Measurements from ENCODE around the gene CPXM2. TPM values are rescaled to one million over a fixed set of nuclear protein-coding genes. Genes with fewer than 3 reads are reported as not detected.

The CPXM2 gene
- total RNA-seq, 1 donor from 2014 or later: 9.7 TPM

GRCh38 chr10:123774132-123774742 lies 117.4 kb downstream of the CPXM2 start:
- ATAC-seq (no peak), DNase-seq (no peak)
- Histone ChIP-seq H3K27ac (no peak overlapping the region), H3K4me1 (no peaks in the 10 kb centered on the region), H3K4me3 (no peak overlapping the region), H3K9me3 (no peaks in the 10 kb centered on the region), H3K36me3 (no peaks in the 10 kb centered on the region), H3K27me3 (no peaks in the 10 kb centered on the region)
- TF ChIP-seq CTCF (IDR thresholded peaks at IDR 0.05): no peak
- intact Hi-C loops (cut with DNase I): no loop called here

GRCh38 chr10:123772645-123773508 lies 118.7 kb downstream of the CPXM2 start:
- Histone ChIP-seq H3K27ac (no peak overlapping the region), H3K27me3 (no peaks in the 10 kb centered on the region), H3K9me3 (no peaks in the 10 kb centered on the region), H3K36me3 (no peaks in the 10 kb centered on the region), H3K4me1 (no peaks in the 10 kb centered on the region), H3K4me3 (no peak overlapping the region)
- intact Hi-C loops (cut with DNase I): no loop called here
- DNase-seq (no peak), ATAC-seq (no peak)
- no peak for TF ChIP-seq CTCF (IDR thresholded peaks at IDR 0.05)

GRCh38 chr10:123771877-123772644 lies 119.5 kb downstream of the CPXM2 start:
- no peak for TF ChIP-seq CTCF (IDR thresholded peaks at IDR 0.05)
- Histone ChIP-seq H3K9me3 (no peaks in the 10 kb centered on the region), H3K4me1 (no peaks in the 10 kb centered on the region), H3K36me3 (no peaks in the 10 kb centered on the region), H3K27ac (no peak overlapping the region), H3K4me3 (no peak overlapping the region), H3K27me3 (no peaks in the 10 kb centered on the region)
- ATAC-seq (no peak), DNase-seq (no peak)
- intact Hi-C loops (cut with DNase I): no loop called here

GRCh38 chr10:123769647-123770046 lies 122.0 kb downstream of the CPXM2 start:
- DNase-seq (no peak), ATAC-seq (no peak)
- Histone ChIP-seq H3K4me3 (no peak overlapping the region), H3K27me3 (no peaks in the 10 kb centered on the region), H3K36me3 (no peaks in the 10 kb centered on the region), H3K4me1 (no peaks in the 10 kb centered on the region), H3K9me3 (no peaks in the 10 kb centered on the region), H3K27ac (no peak overlapping the region)
- intact Hi-C loops (cut with DNase I): no loop called here
- TF ChIP-seq CTCF (IDR thresholded peaks at IDR 0.05): no peak

- intact Hi-C loops (cut with DNase I): no loop called here
- no peak for ATAC-seq
Measured at GRCh38 chr10:123766761-123767160, 124.8 kb downstream of the CPXM2 start.

More at GRCh38 chr10:123766761-123767160, 124.8 kb downstream of the CPXM2 start:
- H3K9me3 ChIP-seq: no peaks in the 10 kb centered on the region
- no peak for DNase-seq
- no peaks in the 10 kb centered on the region for H3K36me3 ChIP-seq
- no peak overlapping the region for H3K4me3 ChIP-seq
- no peaks in the 10 kb centered on the region for H3K4me1 ChIP-seq
- H3K27ac ChIP-seq: no peak overlapping the region
- no peak for TF ChIP-seq CTCF (IDR thresholded peaks at IDR 0.05)
- no peaks in the 10 kb centered on the region for H3K27me3 ChIP-seq

Data from upper lobe of right lung (tissue), 1 donor.